GM21737 (cell line): Measurements from ENCODE around the gene PRM1.

ENCODE experiments used
- ATAC-seq: cut with Tn5 transposase; IDR thresholded peaks from one replicate; pipeline ENCODE4 v1.9.1; 2021; ENCODE audit warnings: mild to moderate bottlenecking, moderate library complexity; ENCODE audit not compliant: unreplicated experiment

The PRM1 gene

GRCh38 chr16:11239644-11240632, 41.2 kb downstream of the PRM1 start:
- ATAC-seq = no peak

- ATAC-seq = no peak
Measured at GRCh38 chr16:11238272-11239202, 42.6 kb downstream of the PRM1 start.

- ATAC-seq = no peak
Measured at GRCh38 chr16:11236461-11237254, 44.5 kb downstream of the PRM1 start.

- no peak for ATAC-seq
Measured at GRCh38 chr16:11235703-11235991, 45.5 kb downstream of the PRM1 start.

- ATAC-seq = no peak
Measured at GRCh38 chr16:11234884-11235702, 46.0 kb downstream of the PRM1 start.

GRCh38 chr16:11233727-11234376, 47.3 kb downstream of the PRM1 start:
- ATAC-seq = no peak

GRCh38 chr16:11232852-11233726, 48.0 kb downstream of the PRM1 start:
- ATAC-seq = peak; percentile 63

- no peak for ATAC-seq
Measured at GRCh38 chr16:11232302-11232851, 48.8 kb downstream of the PRM1 start.

- ATAC-seq = no peak
Measured at GRCh38 chr16:11231367-11231970, 49.7 kb downstream of the PRM1 start.
